LoVo (cell line): ENCODE results near the gene CEBPB.
A peak's percentile ranks its signal among the peaks of the same experiment; 100 is the strongest.
"Not testable (repeated sequence)": the region's sequence is repeated elsewhere in the genome, so short reads cannot be mapped to it uniquely, and the experiment has no call there.

ENCODE experiments used
- DNase-seq: peaks from one replicate; pipeline ENCODE4 v3.0.0-alpha.2; 2016; ENCODE audit warnings: low spot score

The CEBPB gene

GRCh38 chr20:50170549-50171220 lies 19.9 kb upstream of the CEBPB start:
- DNase-seq, result no peak

- DNase-seq, result peak; percentile 68
These were observed 18.1 kb upstream of the CEBPB start for GRCh38 chr20:50172347-50173013.

- DNase-seq, result no peak
These were observed 16.2 kb upstream of the CEBPB start for GRCh38 chr20:50174456-50174855.

GRCh38 chr20:50175938-50176933 lies 14.4 kb upstream of the CEBPB start:
- DNase-seq, result no peak

GRCh38 chr20:50178672-50179071 lies 12.0 kb upstream of the CEBPB start:
- not testable (repeated sequence) for DNase-seq

- no peak for DNase-seq
These were observed 9.3 kb upstream of the CEBPB start for GRCh38 chr20:50181344-50181743.

- DNase-seq, result no peak
These were observed 8.3 kb upstream of the CEBPB start for GRCh38 chr20:50182346-50182745.

GRCh38 chr20:50185426-50185825 lies 5.2 kb upstream of the CEBPB start:
- DNase-seq, result no peak

- peak; percentile 82 for DNase-seq
These were observed 4.3 kb upstream of the CEBPB start for GRCh38 chr20:50186151-50186885.

- no peak for DNase-seq
These were observed 3.6 kb upstream of the CEBPB start for GRCh38 chr20:50186987-50187402.

GRCh38 chr20:50187403-50188051 lies 3.1 kb upstream of the CEBPB start:
- DNase-seq, result no peak

GRCh38 chr20:50188287-50188688 lies 2.3 kb upstream of the CEBPB start:
- DNase-seq, result no peak

- no peak for DNase-seq
These were observed 1.6 kb upstream of the CEBPB start for GRCh38 chr20:50188879-50189680.

- DNase-seq, result no peak
These were observed 864 bp upstream of the CEBPB start for GRCh38 chr20:50189681-50190250.

- peak; percentile 48 for DNase-seq
These were observed 474 bp downstream of the CEBPB start for GRCh38 chr20:50191065-50191543.

- DNase-seq, result no peak
These were observed 1.1 kb downstream of the CEBPB start for GRCh38 chr20:50191544-50192363.

- peak; percentile 85 for DNase-seq
These were observed 2.0 kb downstream of the CEBPB start for GRCh38 chr20:50192364-50193198.

GRCh38 chr20:50193199-50193835 lies 2.7 kb downstream of the CEBPB start:
- no peak for DNase-seq
